HG03175 (cell line): ENCODE results near the gene ATG7.

Experiments
- ATAC-seq: cut with Tn5 transposase; IDR thresholded peaks from one replicate; pipeline ENCODE4 v1.9.1; 2021; ENCODE audit warnings: mild to moderate bottlenecking, moderate library complexity; ENCODE audit not compliant: unreplicated experiment

The ATG7 gene

GRCh38 chr3:11548721-11549131, 276.5 kb downstream of the ATG7 start:
- no peak for ATAC-seq

- no peak for ATAC-seq
Measured at GRCh38 chr3:11549580-11550140, 277.5 kb downstream of the ATG7 start.

- no peak for ATAC-seq
Measured at GRCh38 chr3:11551036-11551435, 278.8 kb downstream of the ATG7 start.

- ATAC-seq: no peak
Measured at GRCh38 chr3:11552289-11553264, 280.4 kb downstream of the ATG7 start.

GRCh38 chr3:11553436-11554235, 281.4 kb downstream of the ATG7 start:
- no peak for ATAC-seq

- no peak for ATAC-seq
Measured at GRCh38 chr3:11554236-11554610, 282.0 kb downstream of the ATG7 start.

DNA sequence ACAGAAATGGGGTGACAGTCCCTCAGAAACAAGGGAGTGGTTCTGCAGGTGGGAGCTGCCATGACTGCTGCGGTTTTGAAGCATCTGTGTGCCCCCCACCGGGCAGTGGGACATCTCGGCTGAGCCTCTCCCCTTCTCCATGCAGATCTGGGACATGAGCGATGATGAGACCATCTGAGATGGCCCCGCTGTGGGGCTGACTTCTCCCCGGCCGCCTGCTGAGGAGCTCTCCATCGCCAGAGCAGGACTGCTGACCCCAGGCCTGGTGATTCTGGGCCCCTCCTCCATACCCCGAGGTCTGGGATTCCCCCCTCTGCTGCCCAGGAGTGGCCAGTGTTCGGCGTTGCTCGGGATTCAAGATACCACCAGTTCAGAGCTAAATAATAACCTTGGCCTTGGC, 282.5 kb downstream of the ATG7 start:
- no peak for ATAC-seq

GRCh38 chr3:11555211-11555782, 283.1 kb downstream of the ATG7 start:
- no peak for ATAC-seq

DNA sequence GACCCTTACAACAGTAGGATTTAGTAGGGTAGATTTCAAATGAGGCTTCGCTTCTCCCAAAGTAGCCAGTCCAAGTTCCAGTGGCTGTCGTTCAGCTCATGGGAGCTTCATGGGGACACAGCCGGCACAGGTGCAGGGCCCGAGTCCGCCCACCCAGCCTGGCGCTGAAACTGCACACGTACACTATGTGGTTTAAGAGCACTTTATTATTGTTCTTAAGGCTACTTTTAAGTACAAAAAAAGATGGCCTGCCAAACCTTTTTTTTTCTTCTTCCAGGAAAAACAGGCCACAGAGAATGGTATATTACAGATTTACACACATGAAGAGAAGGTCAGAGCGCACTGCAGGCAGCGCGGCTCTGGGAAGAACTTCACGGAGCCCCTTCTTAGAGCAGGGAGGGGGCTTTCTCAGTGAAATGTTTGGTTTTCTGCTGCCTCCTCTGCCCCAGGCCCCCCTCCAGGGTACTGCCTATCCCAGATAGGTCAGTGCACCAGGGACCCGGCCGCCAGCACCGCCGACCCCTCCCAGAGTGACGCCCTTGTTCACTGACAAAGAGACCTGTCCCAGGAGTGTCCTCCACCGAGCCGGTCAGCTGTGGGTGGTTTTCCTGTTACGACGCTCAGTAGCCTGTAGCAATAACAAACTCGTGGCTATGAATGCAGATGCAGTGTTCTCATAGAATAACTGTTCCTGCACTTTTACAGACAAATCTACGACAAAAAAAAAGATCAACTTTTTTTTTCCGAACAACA, 283.9 kb downstream of the ATG7 start:
- ATAC-seq: no peak

DNA sequence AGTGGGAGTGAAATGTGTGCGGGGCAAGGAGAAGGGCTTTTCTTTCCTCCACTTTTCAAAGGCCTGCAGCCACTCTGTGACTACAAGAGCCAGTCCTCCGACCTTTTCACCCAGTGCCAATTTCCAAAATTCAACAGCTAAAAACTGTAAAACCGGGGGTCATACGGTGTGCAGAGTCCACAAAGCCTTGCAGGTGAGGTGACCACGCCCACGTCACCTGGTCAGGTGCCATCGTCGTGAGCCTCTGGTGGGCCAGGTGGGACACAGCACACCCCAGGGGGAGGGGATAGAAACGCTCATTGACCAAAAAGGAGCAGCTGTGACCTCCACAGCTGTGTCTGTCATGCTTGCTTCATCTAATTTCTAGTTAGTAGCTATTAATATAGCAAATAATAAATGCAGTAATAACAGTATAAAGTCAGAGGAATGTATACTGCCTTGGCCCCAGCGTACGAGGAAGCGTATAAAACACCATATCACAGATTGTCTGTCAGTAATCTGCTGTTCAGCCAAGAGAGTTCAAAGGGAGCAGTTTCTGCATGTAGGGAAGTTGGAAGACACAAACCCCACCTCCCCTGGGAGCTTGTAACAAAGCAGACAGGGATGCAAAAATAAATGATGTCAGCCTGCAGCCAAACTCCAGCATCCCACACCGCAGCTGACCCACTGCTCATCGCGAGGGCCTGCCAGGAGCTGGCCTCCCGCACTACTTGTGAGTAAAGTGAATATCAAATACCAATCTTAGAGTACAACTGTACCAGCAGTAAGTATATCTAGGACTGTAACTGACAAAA, 284.9 kb downstream of the ATG7 start:
- no peak for ATAC-seq

- ATAC-seq: no peak
Measured at GRCh38 chr3:11558002-11558401, 285.8 kb downstream of the ATG7 start.

DNA sequence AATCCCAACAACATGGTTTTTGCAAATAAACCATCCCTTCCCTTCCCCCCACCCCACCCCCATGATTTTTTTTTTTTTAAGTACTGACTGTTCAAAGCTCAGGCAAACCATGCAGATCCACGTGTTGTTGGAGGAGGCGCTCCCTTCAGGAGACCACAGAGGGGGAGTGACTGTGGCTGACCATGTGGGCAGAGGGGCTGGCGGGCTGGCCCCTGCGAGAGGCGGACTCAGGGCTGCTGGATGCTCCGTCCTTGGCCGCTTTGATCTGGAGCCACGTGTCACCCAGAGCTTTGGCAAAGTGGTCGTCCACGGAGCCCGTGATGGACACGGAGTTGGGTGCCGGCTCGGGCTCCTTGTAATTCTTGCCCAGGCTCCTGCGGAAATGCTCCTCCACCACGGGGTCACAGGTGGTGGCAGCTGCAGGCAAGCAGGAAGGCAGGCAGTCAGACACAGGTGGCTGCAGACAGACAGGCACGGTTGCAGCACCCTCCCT, 286.3 kb downstream of the ATG7 start:
- ATAC-seq: no peak

- no peak for ATAC-seq
Measured at GRCh38 chr3:11558918-11559815, 287.0 kb downstream of the ATG7 start.

- no peak for ATAC-seq
Measured at GRCh38 chr3:11559816-11560633, 287.8 kb downstream of the ATG7 start.

DNA sequence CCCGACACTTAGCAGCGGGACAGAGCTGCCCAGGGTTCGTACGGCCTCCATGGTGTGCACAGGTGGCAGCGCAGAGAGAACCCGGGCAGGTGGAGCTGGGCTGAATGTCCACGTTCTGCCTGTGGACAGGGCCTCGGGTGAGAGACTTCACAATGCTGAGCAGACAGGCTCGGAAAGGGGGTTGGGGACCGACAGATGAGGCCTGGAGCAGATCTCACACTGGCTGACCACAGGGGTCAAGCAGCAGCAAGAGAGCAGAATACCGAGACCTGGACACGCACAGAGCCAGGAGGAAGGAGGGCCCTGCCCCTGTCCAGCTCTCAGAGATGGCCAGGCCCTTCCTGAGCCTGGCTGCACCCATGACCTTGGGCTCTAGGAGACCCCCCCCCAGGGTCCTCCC, 288.5 kb downstream of the ATG7 start:
- ATAC-seq: no peak

- no peak for ATAC-seq
Measured at GRCh38 chr3:11562277-11562881, 290.2 kb downstream of the ATG7 start.

DNA sequence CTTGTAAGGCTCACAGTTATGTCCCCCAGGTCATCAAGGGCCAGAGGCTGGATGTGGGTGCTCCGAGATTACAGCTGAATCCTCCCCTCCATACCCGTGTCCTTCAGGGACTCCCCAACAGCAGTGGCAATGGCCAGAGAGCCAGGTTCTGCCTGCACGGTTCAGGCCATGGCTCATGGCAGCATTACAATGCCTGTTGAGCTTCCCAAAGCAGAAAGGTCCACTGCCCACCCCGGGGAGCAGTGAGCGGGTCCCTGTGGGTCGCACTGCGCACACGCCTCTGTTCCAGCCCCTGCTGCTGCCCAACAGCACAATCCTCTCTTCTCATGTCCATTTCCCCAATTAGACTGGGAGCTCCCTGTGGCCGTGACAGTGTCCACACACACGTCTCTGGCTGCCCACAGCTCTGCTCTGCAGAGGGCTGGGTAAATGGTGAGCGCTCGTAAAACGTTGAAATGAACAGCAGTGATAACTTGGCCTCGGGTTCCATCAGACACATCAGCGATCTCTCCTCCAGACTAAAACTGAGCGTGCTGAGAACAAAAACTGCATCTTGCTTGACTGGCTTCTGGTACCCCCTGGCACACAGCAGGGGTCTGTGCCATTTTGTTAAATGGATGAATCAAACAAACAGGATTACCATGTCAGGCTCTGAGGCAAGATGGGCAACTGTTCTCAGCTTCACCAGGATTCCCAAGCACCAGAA, 291.1 kb downstream of the ATG7 start:
- no peak for ATAC-seq
